Epidermal melanocyte (primary cell): ENCODE data around the gene CD200R1L.

Experiments used
- DNase-seq: peaks from one replicate; pipeline ENCODE4 v3.0.0; 2011; ENCODE audit warnings: low spot score; ENCODE audit not compliant: insufficient read length

The CD200R1L gene

DNA sequence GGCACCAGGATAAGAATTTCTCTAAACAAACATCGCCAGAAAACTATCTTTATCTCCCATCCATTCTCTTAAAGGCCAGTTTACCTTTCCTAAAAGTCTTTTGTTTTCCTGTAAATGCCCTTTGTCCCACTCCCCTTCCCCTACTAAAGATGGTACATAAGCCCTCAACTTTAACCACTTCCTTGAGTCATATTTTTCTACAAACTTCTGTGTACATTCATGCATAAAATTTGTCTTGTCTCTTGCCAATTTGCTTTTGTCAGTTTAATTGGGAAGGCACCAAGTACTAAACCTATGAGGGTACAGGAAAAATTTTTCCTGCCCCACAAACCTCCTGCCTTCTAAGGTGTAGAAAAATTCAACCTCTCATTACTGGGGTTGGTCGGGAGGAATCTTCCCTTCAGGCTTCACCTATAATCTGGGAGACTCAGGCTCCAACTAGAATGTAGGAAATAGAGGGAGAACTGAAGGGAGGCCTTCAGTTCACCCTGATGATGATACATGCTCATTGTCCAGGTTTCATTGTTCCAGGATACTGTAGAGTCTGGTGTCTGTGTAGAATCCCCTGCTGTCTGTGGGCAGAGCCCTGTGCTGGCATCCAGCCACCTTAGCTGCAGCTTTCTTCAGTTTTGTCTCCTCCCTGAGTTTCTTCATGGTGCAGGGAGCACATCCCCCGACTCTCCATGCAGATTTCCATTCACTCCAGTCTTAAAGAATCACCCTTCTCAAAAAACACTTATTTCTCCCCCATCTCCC, 53.2 kb downstream of the CD200R1L start:
- no peak for DNase-seq

GRCh38 chr3:112791736-112792135, 54.9 kb downstream of the CD200R1L start:
- DNase-seq = no peak

GRCh38 chr3:112789787-112790186, 56.9 kb downstream of the CD200R1L start:
- no peak for DNase-seq

DNA sequence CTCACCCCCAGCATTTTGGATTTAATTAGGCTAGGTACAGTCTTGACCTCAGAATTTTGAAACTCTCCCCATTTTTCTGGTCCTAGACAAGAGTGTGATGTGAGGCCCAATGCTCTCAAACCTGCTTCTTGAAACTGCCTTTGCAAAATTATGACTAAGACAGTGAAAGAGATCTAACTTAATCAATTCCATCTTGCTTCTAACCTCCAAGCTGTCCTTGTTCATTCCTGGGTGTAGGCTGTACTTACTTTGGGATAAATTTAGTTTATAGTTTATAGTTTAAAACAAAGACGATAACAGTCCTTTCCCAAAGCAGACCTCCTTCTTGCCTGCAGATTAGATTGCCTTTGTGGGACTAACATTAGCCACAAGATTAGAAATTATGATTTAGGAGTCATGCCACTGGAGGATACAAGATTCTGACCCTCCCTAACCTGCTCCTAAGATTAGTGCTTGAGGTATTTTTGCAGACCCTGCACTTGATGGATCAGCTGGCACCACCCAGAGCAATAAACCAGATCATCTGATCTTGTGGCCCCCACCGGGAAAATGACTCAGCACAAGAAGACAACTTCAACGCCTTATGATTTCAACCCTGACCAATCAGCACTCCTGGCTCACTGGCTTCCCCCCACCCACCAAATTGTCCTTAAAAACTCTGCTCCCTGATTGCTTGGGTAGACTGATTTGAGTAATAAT, 59.6 kb downstream of the CD200R1L start:
- DNase-seq = no peak

DNA sequence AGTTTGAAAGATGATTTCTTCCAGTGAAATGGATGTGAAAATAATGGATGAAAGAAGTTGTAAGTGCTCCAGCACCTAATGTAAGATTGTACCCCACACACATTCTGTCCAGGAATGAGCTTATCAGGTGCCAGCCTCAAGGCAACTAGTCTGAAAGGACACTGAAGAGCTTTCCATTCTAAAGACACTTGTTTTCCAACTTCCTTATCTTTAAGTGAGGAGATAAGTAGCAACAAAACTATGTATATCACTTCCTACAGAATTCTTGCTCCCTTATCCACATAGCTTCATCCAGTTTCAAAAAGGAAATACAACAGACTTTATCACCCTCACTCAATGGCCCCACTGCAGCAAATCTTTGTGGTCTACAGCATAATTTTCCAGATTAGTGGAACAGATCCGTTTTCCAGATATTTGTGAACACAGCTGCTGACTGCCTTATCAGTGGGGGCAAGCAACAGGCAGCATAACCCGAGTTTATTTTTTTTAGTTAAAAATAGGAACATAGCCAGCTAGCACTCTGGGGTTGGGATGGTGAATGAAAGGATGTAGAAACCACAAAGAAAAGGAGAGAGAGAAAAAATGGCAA, 60.6 kb downstream of the CD200R1L start:
- no peak for DNase-seq

DNA sequence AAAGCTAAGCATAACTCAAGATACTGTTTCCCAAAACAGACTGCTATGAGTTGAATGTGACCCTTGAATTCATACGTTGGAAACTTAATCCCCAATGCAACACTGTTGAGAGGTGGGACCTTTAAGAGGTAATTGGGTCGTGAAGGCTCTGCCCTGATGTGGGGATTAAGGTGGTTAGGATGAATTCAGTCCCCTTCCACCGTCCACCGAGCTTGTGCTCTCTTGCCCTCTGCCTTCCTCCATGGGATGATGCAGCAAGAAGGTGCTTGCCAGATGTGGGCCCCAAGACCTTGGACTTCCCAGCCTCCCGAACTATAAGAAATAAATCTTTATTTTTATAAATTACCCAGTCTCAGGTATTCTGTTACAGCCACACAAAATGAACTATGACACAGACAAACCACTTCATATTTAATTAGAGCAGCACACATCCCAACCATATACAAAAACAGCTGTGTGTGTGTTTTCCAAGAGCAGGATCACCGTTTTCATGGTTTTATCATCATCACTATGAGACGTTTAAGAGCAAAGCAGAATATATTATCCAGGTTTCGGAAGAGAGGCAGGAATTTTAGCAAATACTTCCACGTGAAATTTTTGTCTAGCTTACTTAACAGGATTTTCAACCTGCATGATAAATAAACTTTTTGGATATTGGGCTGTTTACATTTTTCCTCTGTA, 61.2 kb downstream of the CD200R1L start:
- DNase-seq = no peak

GRCh38 chr3:112782491-112782890, 64.2 kb downstream of the CD200R1L start:
- DNase-seq = no peak

DNA sequence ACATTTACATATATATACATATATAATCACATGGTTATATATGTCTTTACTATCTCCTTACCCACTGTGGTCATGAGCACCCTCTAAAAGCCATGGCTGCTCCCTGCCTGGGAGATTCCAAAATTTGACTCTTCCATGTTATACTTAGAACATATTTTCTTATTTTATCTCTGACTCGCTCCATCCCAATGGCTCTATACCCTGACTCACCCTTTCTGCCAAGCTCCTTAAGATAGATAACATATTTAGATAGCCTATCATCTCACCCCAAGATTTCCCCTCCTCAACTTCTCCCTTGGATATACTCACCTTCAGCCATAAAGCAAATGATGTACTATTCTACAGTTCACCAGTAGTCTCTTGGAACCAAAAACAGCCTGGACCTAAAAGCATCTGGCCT, 65.1 kb downstream of the CD200R1L start:
- no peak for DNase-seq

- no peak for DNase-seq
These were observed 66.8 kb downstream of the CD200R1L start for GRCh38 chr3:112779558-112780480.

DNA sequence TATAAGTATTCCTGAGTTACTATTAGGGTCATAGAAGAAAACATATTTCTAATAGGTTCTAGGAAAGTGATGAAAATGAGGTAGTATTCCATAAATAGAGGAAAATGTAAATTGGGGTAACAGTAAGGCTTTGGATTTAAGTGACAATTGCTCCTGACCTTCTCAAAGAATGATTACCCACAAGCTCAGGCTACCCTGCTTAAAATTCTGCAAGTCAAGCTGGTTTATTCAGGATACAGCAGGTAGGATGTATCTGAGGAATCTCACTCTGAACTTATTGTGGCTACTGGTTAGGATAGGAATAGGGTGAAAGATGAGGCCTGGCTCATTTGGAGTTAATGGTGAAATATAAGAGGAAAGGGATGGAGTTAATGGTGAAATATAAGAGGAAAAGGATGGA, 67.7 kb downstream of the CD200R1L start:
- DNase-seq = no peak

DNA sequence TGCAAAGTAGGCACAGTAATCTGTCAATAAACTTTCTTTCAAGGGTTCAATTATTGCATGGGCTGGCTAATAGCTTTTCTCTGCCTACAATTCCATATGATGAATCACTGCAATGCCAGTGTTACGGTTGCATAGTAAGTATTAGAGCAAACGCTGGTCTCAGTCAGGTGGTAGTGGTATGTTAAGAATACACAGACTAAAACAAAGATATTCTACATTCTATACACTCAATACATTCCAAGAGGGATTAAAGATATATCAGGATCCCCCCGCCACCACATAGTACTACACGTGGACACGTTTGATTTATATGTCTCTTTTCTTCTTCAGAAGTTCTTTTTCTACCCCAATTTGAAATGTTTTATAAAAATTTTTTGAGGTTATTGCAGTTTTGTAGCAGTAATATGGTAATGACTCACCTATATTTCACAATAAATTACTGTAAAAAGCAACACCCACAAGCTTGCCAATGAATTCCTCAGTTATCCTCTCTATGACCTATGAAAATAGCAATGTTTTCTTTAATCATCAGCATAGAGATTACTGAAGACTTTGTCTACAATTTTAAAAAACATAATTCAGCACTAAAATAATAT, 68.2 kb downstream of the CD200R1L start:
- DNase-seq = no peak

- DNase-seq = no peak
These were observed 68.9 kb downstream of the CD200R1L start for GRCh38 chr3:112777811-112778210.

GRCh38 chr3:112776836-112777235, 69.8 kb downstream of the CD200R1L start:
- DNase-seq = no peak

DNA sequence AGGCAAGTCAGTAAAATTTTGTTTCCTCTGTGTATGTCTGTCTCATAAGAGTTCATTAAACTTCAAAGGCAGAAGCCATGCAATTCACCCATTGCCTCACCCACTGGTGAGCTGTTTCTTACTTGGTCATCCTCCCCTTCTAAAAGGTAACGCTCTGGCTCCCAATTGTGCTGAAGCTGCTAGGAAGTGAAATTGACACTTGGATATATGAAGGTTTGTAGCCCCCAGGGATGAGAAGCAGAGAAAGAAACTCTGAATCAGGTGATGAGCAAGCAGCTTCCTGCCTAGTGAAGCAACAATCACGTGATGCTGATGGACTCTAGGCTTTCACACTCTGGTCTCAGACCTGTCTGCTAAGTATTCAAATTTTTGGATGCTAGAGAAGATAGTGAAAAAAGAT, 70.7 kb downstream of the CD200R1L start:
- no peak for DNase-seq

- DNase-seq = no peak
These were observed 71.5 kb downstream of the CD200R1L start for GRCh38 chr3:112775011-112775742.

DNA sequence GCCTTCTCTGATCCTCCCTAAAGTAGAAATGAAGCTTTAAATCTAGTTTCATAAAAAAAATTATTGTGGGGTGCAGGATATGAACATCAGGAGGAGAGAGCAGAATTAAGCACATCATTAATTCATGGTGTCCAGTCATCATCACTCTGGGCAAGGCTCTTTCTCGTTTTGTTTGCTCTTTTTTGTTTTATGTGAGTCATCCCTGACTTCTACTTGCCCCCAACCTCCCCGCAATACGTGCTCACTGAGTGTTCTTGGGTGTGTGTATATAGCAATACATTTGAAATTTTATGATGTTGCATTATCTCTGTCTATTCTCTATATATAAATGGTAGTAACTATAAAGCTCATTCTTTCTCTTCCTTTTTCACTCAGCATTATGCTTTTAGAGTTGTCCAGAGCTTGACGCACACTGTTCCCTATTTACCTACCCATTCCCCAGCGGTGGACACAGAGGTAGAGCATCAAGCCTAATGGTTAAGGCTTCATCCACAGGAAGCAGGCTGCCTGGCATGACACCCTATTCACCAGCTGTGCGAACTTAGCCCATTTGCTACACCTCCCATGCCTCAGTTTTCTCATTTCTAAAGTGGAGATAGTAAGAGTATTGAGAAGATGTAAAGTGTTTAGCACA, 72.3 kb downstream of the CD200R1L start:
- DNase-seq = no peak

- no peak for DNase-seq
These were observed 72.8 kb downstream of the CD200R1L start for GRCh38 chr3:112773864-112774263.

DNA sequence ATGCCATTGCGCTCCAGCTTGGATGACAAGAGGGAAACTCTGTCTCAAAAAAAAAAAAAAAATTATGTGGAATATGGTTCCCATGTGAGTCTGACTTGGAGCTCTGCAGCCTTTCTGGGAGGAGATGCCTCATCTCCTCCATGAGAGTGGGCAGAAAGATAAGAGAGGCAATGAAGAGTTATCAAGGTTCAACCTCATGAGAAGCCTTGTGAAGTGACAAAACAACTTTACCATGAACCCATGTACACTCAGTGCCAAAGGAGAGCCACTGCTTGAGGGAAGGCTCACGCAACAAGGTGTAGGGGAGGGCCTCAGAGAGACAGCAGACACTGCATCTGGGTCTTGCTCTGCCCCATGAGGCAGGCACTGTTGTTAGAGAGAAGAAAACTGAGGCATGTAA, 75.7 kb downstream of the CD200R1L start:
- no peak for DNase-seq

DNA sequence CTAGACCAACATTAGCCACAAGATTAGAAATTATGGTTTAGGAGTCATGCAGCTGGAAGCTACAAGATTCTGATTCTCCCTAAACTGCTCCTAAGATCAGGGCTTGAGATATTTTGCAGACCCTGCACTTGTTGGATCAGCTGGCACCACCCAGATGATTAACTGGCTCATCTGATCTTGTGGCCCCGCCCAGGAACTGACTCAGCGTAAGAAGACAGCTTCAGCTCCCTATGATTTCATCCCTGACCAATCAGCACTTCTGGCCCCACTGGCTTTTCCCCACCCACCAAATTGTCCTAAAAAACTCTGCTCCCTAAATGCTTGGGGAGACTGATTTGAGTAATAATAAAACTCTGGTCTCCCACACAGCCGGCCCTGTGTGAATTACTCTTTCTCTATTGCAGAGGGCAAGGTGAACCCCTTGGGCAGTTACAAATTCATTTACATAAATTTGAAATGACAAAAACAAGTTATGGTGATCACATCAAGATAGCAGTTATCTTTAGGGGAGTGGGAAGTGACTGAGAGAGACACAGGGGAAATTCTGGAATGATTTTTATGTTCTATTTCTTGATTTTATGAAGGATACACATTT, 76.5 kb downstream of the CD200R1L start:
- no peak for DNase-seq
